ENCODE measurements around the gene ATL1.
A peak's percentile ranks its signal among the peaks of the same experiment; 100 is the strongest.

ATL1 gene

GRCh38 chr14:50559990-50560930, at the start of gene ATL1:
TSS of gene ATL1 (plus strand) at chr14:50560145. CDS start at chr14:50560266, 121 bp downstream.
- peak; percentile 33 for DNase-seq (ENCODE audit: low read depth, low spot score)

- DNase-seq (ENCODE audit: low read depth, low spot score): no peak
Measured at GRCh38 chr14:50510157-50510556, 49.8 kb upstream of the ATL1 start.

GRCh38 chr14:50512463-50512862, 47.5 kb upstream of the ATL1 start:
- DNase-seq (ENCODE audit: low read depth, low spot score): no peak

- no peak for DNase-seq (ENCODE audit: low read depth, low spot score)
Measured at GRCh38 chr14:50516091-50516490, 43.9 kb upstream of the ATL1 start.

GRCh38 chr14:50520947-50521815, 38.8 kb upstream of the ATL1 start:
- DNase-seq (ENCODE audit: low read depth, low spot score): no peak

- no peak for DNase-seq (ENCODE audit: low read depth, low spot score)
Measured at GRCh38 chr14:50521912-50522341, 38.0 kb upstream of the ATL1 start.

GRCh38 chr14:50523271-50524041, 36.5 kb upstream of the ATL1 start:
- DNase-seq (ENCODE audit: low read depth, low spot score): no peak

GRCh38 chr14:50524060-50524459, 35.9 kb upstream of the ATL1 start:
- DNase-seq (ENCODE audit: low read depth, low spot score): no peak

GRCh38 chr14:50524731-50525515, 35.0 kb upstream of the ATL1 start:
- no peak for DNase-seq (ENCODE audit: low read depth, low spot score)

GRCh38 chr14:50528000-50528399, 31.9 kb upstream of the ATL1 start:
- no peak for DNase-seq (ENCODE audit: low read depth, low spot score)

- no peak for DNase-seq (ENCODE audit: low read depth, low spot score)
Measured at GRCh38 chr14:50529288-50530179, 30.4 kb upstream of the ATL1 start.

GRCh38 chr14:50530358-50530757, 29.6 kb upstream of the ATL1 start:
- DNase-seq (ENCODE audit: low read depth, low spot score): no peak

- no peak for DNase-seq (ENCODE audit: low read depth, low spot score)
Measured at GRCh38 chr14:50530794-50531365, 29.1 kb upstream of the ATL1 start.

- no peak for DNase-seq (ENCODE audit: low read depth, low spot score)
Measured at GRCh38 chr14:50531595-50532501, 28.1 kb upstream of the ATL1 start.

- DNase-seq (ENCODE audit: low read depth, low spot score): no peak
Measured at GRCh38 chr14:50532502-50533240, 27.3 kb upstream of the ATL1 start, which contains the start of gene MAP4K5. TSS of gene MAP4K5 (minus strand) at chr14:50532569. CDS start at chr14:50532049, 520 bp downstream.

- DNase-seq (ENCODE audit: low read depth, low spot score): no peak
Measured at GRCh38 chr14:50533241-50533705, 26.7 kb upstream of the ATL1 start.

- DNase-seq (ENCODE audit: low read depth, low spot score): no peak
Measured at GRCh38 chr14:50533806-50534205, 26.1 kb upstream of the ATL1 start.
